ENCODE results near the gene STUM.
"Not testable (repeated sequence)": the region's sequence is repeated elsewhere in the genome, so short reads cannot be mapped to it uniquely, and the experiment has no call there.

Gene STUM

DNA sequence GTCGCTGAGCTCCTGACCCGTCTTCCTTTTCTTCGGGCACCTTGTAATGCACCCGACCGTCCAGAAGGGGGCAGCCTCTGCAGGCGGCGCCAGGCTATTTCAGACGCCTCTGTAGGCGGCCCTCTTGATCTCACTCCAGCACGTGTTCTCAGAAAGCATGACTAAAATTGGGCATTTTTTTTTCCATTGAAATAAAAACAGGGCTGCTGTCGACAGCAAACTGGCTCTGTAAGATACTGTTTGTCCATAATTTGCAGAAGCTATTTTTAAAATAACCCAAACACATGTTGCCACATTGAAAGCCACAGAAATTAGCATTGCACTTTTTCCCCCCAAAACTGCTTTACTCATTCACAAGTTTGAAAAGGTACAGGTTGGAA is 78.0 kb downstream of the STUM start:
- peak; percentile 80 for DNase-seq (ENCODE audit: low spot score)

- DNase-seq (ENCODE audit: low spot score), result no peak
Measured at GRCh38 chr1:226627050-226627755, 78.6 kb downstream of the STUM start.

- DNase-seq (ENCODE audit: low spot score), result no peak
Measured at GRCh38 chr1:226627924-226628611, 79.5 kb downstream of the STUM start.

- no peak for DNase-seq (ENCODE audit: low spot score)
Measured at GRCh38 chr1:226628612-226629155, 80.1 kb downstream of the STUM start.

- no peak for DNase-seq (ENCODE audit: low spot score)
Measured at GRCh38 chr1:226629210-226629895, 80.8 kb downstream of the STUM start.

DNA sequence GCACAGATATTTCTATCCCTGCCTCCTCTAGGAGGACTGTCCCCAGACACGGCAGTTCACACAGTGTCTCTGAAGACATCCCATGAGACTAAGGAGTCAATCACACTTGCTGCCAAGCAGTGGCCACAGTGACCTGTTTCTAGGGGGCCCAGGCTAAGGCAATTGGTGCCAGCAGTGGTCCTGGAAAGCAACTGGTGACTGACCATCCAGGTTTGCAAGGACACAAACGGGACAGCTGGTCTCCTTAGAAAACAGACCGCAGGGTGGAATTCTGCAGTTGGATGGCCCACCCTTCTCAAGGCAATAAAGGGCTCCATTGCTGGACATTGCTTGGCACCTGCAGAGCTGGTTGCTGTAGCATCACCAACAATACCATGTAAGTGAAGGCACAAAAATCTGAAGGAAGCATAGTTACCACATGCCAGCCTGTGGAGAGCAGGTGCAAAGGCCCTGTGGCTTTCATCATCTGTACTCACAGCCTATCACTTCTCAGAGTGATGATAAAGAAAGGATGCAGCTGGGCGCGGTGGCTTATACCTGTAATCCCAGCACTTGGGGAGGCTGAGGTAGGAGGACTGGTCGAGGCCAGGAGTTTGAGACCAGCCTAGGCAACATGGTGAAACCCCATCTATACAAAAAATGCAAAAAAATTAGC is 81.5 kb downstream of the STUM start:
- no peak for DNase-seq (ENCODE audit: low spot score)

GRCh38 chr1:226630592-226630991 is 82.0 kb downstream of the STUM start:
- no peak for DNase-seq (ENCODE audit: low spot score)

DNA sequence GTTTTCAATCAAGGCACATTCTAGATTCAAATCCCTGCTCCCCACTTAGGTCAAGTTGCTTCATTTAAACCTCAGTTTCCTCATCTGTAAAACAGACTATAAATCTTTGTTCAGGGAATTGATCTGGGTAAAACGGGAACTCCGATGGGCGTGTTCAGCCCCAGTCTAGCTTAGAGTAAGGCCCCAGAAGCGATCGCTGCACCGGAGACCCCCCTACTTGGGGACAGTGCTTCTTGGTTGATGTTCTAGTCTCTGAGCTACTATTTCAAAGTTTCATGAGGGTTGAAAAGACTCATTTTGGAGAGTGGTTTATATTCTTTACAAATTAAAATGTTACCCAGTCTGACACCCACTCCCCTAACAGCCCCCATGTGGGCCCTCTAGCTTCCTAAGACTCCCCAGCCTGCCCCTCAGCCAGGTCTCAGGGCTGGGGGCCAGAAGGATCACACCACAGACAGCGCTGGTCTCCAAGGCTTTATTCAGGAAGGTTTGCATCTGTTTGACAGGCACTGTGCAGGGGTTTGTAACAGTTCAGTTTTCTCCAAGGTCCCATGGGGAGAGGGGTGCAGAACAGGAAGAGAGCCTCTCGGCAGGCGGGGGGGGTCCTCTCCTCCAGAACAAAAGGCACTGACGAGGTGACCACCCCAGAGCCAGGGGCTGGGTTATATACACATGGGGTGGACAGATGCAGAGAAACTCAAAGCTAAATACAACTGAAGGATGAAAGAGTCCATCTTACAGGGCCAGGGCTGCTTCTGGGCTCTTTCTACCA is 82.9 kb downstream of the STUM start:
- DNase-seq (ENCODE audit: low spot score), result no peak

DNA sequence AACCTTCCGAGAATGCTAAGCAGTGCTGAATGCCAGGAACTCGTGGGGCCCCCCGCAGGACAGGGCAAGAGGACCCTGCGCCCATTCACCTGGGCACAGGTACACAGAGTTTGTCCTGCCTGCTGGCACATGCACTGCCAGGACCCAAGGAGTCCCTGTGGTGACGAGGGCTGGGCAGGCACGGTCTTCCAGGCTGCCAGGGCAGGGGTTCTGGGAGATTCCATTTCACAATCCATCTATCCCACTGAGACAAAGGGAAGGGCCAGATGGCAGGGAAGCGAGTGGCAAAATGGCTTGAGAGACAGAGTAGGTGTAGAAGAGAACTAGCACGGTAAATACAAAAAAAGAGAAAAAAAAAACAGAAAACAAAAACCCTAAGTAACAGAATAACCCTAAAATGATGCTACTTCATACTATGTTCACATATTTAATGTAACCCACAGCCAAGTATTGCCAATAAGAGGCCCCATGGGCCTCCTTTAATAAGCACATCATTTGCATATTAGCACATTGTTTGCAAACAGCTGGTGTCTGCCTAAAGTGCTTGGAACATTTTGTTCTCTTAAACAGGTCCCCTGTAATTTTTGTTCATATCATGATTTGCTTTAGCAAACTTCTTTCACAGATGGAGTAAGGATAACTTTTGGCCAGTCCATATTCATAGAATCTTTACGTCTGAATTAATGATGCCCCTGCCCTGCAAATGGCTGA is 83.8 kb downstream of the STUM start:
- DNase-seq (ENCODE audit: low spot score), result no peak

GRCh38 chr1:226632922-226633351 is 84.4 kb downstream of the STUM start:
- DNase-seq (ENCODE audit: low spot score), result no peak

- DNase-seq (ENCODE audit: low spot score), result no peak
Measured at GRCh38 chr1:226633541-226634165, 85.1 kb downstream of the STUM start.

DNA sequence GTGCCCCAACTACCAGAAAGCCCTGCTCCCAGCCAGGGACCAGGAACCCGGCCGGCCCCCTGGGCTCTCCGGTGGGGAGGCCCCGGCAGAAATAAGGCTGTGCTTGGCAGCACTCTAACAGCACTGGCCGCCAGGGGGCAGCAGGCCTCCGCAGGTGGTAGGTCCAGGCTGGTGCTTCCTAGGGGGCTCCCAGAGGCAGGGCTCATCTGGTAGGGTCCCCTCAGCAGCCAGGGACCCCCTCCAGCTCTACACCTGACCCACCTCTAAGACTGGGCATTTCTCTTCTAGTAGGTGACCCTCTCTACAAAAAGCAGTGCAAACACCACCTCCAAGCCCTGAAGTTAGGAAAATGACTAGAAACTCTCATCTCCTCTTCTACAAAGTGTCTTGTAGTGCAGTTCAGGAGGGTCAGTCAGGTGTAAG is 85.6 kb downstream of the STUM start:
- peak; percentile 86 for DNase-seq (ENCODE audit: low spot score)

- no peak for DNase-seq (ENCODE audit: low spot score)
Measured at GRCh38 chr1:226634611-226635246, 86.2 kb downstream of the STUM start.

- DNase-seq (ENCODE audit: low spot score), result no peak
Measured at GRCh38 chr1:226635456-226635941, 86.9 kb downstream of the STUM start.

- no peak for DNase-seq (ENCODE audit: low spot score)
Measured at GRCh38 chr1:226636847-226637096, 88.2 kb downstream of the STUM start.

DNA sequence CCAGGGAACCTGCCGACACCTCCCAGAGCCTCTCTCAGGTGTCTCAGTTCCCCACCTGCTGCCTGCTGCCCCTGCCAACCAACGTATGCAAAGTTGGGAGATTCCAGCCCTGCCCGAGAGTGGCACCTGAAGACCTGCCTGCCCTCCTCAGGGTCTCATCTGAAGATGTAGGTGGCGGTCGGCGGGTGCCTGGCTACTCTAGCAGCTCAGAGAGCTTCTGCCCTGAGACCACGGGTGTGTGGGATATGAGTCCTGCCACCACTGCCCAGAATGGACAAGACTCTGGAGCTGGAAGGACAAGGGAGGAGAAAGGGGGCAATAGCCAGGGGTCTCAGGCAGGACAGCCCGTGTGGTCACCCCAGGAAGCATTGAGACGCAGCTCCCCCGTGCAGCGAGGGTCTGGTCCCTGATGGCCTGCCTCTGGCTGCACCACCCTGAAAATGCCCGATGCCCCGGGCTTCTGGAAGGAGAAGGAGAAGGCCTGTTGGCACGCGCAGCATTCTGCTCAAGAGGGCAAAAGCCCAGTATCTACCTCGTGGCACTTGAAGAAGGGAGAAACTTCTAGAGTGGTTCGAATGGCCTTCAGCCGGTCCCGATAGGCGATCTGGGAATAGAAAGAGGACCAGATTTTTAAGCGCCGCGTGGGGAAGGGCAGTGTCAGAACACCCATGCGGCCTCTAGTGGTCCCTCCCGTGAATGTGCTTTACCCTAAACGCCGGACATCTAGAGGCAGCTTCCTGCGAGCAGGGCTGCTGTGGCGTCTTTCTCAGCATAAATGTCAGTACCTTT is 88.8 kb downstream of the STUM start:
- peak; percentile 79 for DNase-seq (ENCODE audit: low spot score)

DNA sequence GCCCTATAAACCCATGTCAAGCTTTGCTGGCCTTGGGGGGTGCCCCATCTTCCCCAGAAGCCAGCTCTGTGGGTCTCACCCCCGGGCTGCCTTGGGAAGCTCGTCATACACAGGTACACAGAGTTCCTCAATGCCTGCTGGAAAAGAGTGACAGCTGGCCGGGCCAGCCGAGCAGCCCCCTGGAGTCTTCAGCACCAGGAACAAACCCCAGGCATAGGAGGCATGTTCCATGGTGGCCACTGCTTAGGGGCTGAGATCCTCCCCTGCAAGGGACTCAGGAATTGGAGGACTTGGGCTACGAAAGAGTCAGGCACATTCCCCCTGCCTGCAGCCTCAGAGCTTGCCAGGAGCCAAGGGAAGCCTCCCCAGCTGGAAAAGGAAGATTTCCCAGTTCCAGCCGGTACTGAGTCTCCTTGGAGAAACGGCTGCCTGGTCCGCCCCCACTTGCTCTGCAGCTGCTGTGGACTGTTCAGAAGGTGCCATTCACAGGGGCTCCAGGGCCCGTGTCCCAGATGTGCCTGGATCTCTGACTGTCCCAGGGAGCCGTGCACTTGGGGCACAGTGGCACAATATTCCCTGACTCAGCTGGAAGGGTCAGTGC is 89.5 kb downstream of the STUM start:
- no peak for DNase-seq (ENCODE audit: low spot score)

DNA sequence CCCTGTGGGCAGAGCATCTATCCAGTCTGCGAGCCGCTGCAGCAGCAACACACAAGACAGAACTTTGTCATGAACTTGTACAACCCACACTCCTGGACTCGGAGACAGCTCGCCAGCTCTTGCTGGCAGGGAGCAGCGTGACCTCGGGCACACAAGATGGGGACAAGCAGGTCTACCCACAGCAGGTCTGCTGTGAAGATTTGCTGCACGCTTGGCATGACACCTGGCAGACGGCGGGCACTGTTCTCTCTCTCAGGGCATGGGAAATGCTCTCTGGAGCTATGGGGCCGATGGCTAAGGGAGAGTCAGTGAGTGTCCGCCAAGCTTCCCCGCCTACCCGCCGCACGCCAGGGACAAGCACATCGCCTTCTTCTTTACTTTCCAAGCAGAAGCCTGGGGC is 90.0 kb downstream of the STUM start:
- no peak for DNase-seq (ENCODE audit: low spot score)

DNA sequence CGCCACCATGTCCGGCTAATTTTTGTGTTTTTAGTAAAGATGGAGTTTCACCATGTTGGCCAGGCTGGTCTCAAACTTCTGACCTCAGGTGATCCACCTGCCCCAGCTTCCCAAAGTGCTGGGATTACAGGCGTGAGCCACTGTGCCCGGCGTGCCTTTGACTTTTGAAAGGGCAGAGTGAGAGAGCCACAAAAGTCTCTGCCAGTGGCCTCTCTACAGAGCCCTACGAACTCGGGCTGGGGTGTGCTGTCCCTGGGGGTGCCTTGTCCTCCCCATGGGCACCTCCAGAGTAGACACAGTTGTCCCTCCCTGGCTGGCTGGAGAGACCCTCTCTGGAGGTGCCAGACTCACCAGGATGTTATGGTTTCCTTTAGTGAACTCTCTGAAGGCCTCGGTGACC is 90.6 kb downstream of the STUM start:
- not testable (repeated sequence) for DNase-seq (ENCODE audit: low spot score)
